ENCODE results near the gene SMPD1.

Gene SMPD1

DNA sequence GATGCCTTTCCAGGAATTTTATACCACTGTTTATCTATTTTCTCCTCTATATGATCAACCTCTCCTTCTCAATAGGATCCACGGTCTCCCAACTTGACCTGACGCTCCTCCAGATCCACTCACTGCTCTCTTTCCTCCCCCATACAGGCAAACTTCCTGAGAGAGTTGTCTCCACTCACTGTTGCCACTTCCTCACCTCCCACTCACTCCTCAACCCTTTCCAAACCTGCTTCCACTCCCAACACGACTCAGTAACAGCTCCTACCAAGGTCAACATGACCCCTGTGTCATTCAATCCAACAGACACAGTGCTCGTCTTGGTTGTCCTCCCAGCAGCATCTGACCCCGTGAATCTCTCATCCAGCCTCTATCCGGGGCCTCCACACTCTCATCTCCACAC lies 25.5 kb downstream of the SMPD1 start:
- DNase-seq (ENCODE audit: low spot score): no peak

- no peak for DNase-seq (ENCODE audit: low spot score)
These were observed 27.8 kb downstream of the SMPD1 start for GRCh38 chr11:6417907-6418556.

DNA sequence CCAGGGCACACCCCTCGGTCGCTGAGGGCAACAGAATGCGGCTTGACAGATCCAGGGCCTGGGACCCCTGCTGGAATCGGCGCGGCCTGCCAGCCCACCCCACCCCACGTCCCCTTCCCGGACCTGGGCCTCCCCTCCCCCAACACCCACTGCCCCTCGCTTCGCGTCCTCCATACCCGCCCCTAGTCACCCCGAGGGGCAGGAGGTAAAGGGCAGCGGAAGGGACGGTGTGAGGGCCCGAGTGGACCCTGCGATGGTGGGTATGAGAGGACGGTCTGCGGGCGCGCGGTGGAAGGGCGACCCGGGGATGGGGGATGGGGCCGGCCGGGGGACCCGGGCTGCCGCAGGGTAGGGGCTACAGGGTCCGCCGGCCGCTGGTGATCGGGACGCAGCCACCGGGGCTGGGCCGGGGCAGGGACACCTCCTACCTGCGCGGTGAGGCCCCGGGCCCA lies 28.3 kb downstream of the SMPD1 start:
- DNase-seq (ENCODE audit: low spot score): no peak

GRCh38 chr11:6419009-6419631 lies 28.8 kb downstream of the SMPD1 start, which contains the start of gene APBB1:
Gene APBB1 (minus strand): TSS chr11:6419094. CDS start chr11:6411347, 7,747 bp downstream.
- DNase-seq (ENCODE audit: low spot score): peak; percentile 77

DNA sequence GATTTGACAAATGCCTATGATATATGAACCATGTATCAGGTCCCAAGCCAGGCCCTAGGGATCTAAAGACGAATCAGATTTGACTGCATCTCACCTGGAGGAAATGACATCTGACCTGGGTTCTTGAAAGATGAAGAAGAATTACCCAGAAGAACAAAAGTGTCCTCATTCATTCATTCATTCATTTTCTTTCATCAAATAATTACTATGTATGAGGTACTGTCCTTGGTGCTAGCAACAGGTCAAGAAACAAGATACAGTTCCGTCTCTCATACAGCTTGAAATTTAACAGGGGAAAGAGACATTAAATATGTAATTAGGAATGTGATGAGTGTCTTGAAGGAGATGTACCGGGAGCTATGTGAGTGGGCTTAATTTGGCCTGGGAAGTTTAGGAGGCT lies 30.4 kb downstream of the SMPD1 start:
- no peak for DNase-seq (ENCODE audit: low spot score)

DNA sequence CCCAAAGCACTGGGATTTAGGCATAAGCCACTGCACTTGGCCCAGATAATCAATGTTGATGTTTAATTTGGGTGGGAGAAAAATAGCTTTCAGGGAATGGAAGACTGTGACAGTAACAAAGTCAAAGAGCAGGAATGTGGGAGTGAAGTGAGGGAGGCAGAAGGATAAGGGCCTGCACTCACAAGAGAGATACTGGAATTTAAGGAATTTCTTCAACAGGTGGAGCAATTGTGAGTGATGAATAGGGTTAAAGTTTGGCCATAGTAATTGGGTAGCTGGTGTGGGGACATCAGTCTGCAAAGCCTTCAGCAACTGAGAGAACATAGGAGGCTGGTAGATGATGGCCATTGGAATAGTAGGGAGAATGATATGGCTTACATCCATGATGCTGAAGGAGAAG lies 37.2 kb downstream of the SMPD1 start:
- DNase-seq (ENCODE audit: low spot score): no peak

DNA sequence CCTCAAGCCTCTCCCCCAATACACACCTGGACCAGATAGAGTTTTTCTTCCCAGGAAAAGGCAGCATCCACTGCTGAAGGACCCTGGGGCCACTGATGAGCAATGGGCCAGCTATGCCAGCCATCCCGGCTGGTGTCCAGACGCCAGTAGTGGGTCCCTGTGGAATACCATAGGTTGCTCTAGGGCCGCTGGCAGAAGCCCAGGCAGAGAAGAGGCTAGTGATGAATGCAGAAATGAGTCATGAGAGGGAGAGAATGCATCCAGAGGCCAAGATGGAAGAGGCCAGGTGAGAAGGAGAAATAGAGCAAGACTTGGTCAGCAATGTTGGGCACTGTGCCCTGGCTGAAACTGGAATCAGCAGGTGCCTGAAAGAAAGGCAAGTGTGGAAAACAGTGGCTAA lies 41.6 kb downstream of the SMPD1 start:
- no peak for DNase-seq (ENCODE audit: low spot score)

- DNase-seq (ENCODE audit: low spot score): no peak
These were observed 43.9 kb downstream of the SMPD1 start for GRCh38 chr11:6433998-6434660.

- DNase-seq (ENCODE audit: low spot score): no peak
These were observed 47.1 kb downstream of the SMPD1 start for GRCh38 chr11:6437423-6437822.

DNA sequence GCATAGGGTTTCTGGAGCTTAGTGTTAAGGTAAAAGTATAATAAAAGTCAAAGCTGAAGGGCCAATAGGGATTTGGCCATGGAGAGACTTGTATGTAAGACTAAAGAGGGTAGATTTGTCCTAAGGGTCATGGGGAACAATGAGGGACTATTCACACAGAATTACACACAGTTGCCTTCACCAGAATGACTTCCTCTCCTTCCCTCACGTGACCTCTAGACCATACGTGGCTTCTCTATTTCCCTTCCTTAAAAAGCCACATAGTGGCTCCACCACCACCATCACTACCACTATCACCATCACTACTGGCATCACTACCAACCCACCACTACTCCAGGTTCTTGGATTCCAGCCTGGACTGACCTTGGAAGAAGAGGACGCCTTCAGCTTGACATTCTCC lies 47.7 kb downstream of the SMPD1 start:
- no peak for DNase-seq (ENCODE audit: low spot score)

GRCh38 chr11:6438979-6439571 lies 48.8 kb downstream of the SMPD1 start:
- DNase-seq (ENCODE audit: low spot score): peak; percentile 83

DNA sequence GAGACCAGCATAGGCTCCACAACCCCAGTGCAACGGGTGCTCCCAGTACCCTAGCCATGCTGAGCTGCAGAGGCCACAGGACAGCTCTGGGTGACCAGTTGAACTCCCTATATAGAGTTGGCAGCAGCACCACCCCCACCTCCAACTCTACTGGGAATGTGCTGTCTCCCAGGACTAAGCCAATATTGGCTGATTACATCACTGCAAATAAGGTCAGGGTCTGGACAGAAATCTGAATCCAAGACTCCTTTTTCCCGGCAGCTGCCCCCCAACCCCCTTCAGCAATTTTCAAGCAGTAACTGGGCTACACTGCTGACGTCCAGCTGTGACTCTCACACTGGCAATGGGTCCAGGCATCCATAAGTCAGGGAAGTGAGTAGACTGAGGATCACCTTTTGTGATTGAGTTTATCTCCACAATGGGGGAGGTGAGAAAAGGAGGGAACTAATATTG lies 50.7 kb downstream of the SMPD1 start, which contains the start of gene HPX:
HPX (minus strand) TSS at position 82 of the 453 bp plus-strand sequence; CDS start at position 58, 24 bp downstream.
- no peak for DNase-seq (ENCODE audit: low spot score)

DNA sequence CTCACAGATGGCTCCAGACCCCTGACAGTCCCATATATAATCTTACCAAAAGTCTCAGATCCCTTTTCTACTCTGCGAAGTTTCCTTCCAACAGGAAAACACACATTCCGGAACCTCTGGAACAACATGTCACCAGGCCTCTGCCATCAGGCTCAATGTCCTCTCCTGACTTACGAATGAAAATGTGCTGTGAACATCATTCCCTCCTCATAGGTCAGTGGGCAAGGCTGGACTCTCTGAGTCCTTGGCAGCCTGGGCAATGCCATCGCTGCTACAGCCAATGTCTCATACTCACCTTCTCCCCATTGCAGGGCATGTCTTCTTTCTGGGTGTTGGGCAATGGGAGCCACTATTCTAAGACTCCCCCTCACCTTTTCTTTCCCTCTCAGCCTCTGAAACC lies 52.2 kb downstream of the SMPD1 start:
- DNase-seq (ENCODE audit: low spot score): no peak

DNA sequence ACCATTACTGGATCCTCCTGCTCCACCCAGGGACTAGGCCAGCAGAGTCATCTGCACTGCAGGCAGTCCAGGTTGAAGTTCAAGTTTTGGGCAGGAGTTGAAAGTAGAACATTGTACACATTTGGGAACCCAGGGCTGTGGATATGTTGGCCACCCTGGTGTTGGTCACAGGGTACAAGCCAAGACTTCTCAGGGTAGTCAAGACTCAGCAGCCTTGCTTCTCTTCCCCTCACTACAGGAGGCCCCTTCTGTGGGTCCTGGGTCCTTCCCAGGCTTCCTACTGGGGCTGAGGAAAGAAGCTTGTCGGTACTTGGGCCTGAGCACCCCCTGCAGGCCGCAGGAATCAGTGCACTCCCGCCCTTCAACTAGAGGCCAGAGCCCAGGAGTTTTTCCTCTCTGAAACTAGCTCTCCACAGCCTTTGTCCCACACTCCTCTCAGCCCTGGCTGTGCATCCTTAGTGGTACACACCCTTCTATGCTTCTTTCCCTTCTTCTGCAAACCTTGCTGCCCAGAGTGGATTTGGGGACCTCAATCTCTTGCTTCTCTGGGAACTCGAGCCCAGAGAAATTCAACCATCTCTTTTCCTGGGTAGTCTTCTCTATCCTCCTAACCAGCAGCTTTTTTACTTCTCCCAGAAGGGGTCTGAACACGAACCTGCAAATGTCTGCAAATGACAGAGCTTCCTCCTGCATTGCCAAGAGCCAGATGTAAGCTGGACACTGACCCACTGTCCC lies 53.2 kb downstream of the SMPD1 start:
- DNase-seq (ENCODE audit: low spot score): peak; percentile 85

Data from Ammon's horn (tissue), 1 donor.